Spleen (tissue), 7 donors: ENCODE data around the gene DTX4.

ENCODE experiments used
- CTCF ChIP-seq, 11 experiments: fragments of 200-600 bp in 7 of 11; fragments of 450-650 bp in 4 of 11; sonication (generic) in 4 of 11; IDR thresholded peaks in 8 of 11; conservative IDR thresholded peaks in 3 of 11; 1 replicate in 7 of 11; 2 replicates in 4 of 11; pipeline versions ENCODE4 v1.4.0 to v1.8.0; 2016 to 2021; ENCODE audit warnings: antibody characterized with exemption in 11 of 11, inconsistent platforms in 4 of 11, mild to moderate bottlenecking in 1 of 11
- POLR2A ChIP-seq, 3 donors: fragments of 450-650 bp; IDR thresholded peaks; one replicate each; pipeline ENCODE4 v1.5.1; 2017; ENCODE audit warnings: antibody characterized with exemption in 3 of 3, mild to moderate bottlenecking in 1 of 3
- POLR2AphosphoS5 ChIP-seq, 3 donors: sonication (generic); formaldehyde crosslinking; IDR thresholded peaks; one replicate each; pipeline ENCODE4 v1.5.1; 2017; ENCODE audit warnings: antibody characterized with exemption in 3 of 3
- donor health status: DM: no; HTN: no; CAD: no; lungs with moderate emphysema.
- donor health status: DM: no; HTN: no; CAD: no.
- donor health status: DM: no; HTN: no; CAD: no.

GRCh38 chr11:59154610-59155009 lies 17.3 kb upstream of the DTX4 start:
- TF ChIP-seq POLR2A (IDR thresholded peaks at IDR 0.05): no peak
- no peak for TF ChIP-seq CTCF (IDR thresholded peaks at IDR 0.05 in 8 of 11, conservative IDR thresholded peaks at IDR 0.05 in 3 of 11)
- TF ChIP-seq POLR2AphosphoS5 (IDR thresholded peaks at IDR 0.05): no peak
